Endothelial cell of umbilical vein (primary cell): ENCODE results near the gene GALNT2. TPM values are rescaled to one million over a fixed set of nuclear protein-coding genes. Genes with fewer than 3 reads are reported as not detected.

Experiments used
- BruUV-seq: library from RNA; stranded (reverse); fragments of 400-500 nt; replicated peaks from 2 replicates; lab custom pipeline; 2021; lab: Mats Ljungman, UMichigan
- CTCF ChIA-PET: fragments of 300-600, 350-600 bp; sonication (Branson Sonifier 250); formaldehyde crosslinking; loops from one replicate; lab custom pipeline; 2021; ENCODE audit warnings: antibody characterized with exemption, inconsistent platforms; lab: Charles Lee
- POLR2A ChIA-PET: fragments of 300-600, 350-600 bp; sonication (Branson Sonifier 250); formaldehyde crosslinking; loops from one replicate; lab custom pipeline; 2021; ENCODE audit warnings: antibody characterized with exemption, inconsistent platforms; lab: Charles Lee
- DNase-seq: peaks from one replicate; pipeline ENCODE4 v3.0.0-alpha.2; 2011; ENCODE audit warnings: low read depth, low spot score
- FAIRE-seq: peaks from 2 replicates; lab custom pipeline; 2011; peaks lifted over from hg19 to GRCh38; lab: Jason Lieb, UNC
- H2AFZ ChIP-seq: 2 replicates; pipeline ENCODE4 v1.6.0; 2012; ENCODE audit warnings: low read depth, low read length, control low read depth, inconsistent platforms
- H3K27ac ChIP-seq: 2 replicates; pipeline ENCODE4 v1.5.1; 2011; ENCODE audit warnings: low read depth, mild to moderate bottlenecking, control low read depth, low read length, moderate library complexity; ENCODE audit not compliant: insufficient read depth
- H3K27me3 ChIP-seq, 2 experiments: 2 replicates each; pipeline versions ENCODE4 v1.6.0 to v1.6.1; 2011; ENCODE audit warnings: low read length in 2 of 2, mixed read lengths in 1 of 2; ENCODE audit not compliant: control insufficient read depth in 2 of 2, insufficient read depth in 2 of 2
- H3K36me3 ChIP-seq, 2 experiments: 2 replicates in 1 of 2; 3 replicates in 1 of 2; pipeline ENCODE4 v1.5.1; 2011; ENCODE audit warnings: low read length in 2 of 2, mild to moderate bottlenecking in 1 of 2, moderate library complexity in 1 of 2; ENCODE audit not compliant: control insufficient read depth in 2 of 2, insufficient read depth in 2 of 2; ENCODE audit errors: extremely low read depth in 1 of 2
- H3K4me1 ChIP-seq: 3 replicates; pipeline ENCODE4 v1.5.1; 2011; ENCODE audit warnings: mild to moderate bottlenecking, low read length; ENCODE audit not compliant: control insufficient read depth, insufficient read depth; ENCODE audit errors: extremely low read depth
- H3K4me2 ChIP-seq: 2 replicates; pipeline ENCODE4 v1.6.1; 2011; ENCODE audit warnings: low read length, control low read depth, mixed read lengths; ENCODE audit not compliant: insufficient read depth
- H3K4me3 ChIP-seq, 3 experiments: fragments of 200-600 bp in 1 of 3; sonication (generic), shearing (Covaris generic) in 1 of 3; replicated peaks in 1 of 3; 2 replicates each; pipeline ENCODE4 v1.5.1; 2011 to 2016; ENCODE audit warnings: control low read depth in 3 of 3, low read length in 3 of 3, mild to moderate bottlenecking in 2 of 3, inconsistent platforms in 1 of 3, low read depth in 1 of 3, moderate library complexity in 1 of 3; ENCODE audit not compliant: insufficient read depth in 1 of 3
- H3K79me2 ChIP-seq: 2 replicates; pipeline ENCODE4 v1.6.0; 2012; ENCODE audit warnings: low read length, inconsistent platforms; ENCODE audit not compliant: control insufficient read depth, insufficient read depth
- H3K9ac ChIP-seq: replicated peaks from 2 replicates; pipeline ENCODE3; 2011; ENCODE audit warnings: low read length, control low read depth; ENCODE audit not compliant: insufficient read depth; ENCODE audit errors: extremely low read depth
- H3K9me1 ChIP-seq: replicated peaks from 3 replicates; pipeline ENCODE4 v1.6.0; 2011; ENCODE audit warnings: mild to moderate bottlenecking, low read length; ENCODE audit not compliant: control insufficient read depth, insufficient read depth; ENCODE audit errors: extremely low read depth
- H3K9me3 ChIP-seq: replicated peaks from 2 replicates; pipeline ENCODE4 v1.5.1; 2012; ENCODE audit warnings: low read length, inconsistent platforms; ENCODE audit not compliant: control insufficient read depth, insufficient read depth
- H4K20me1 ChIP-seq: replicated peaks from 2 replicates; pipeline ENCODE3; 2011; ENCODE audit warnings: mild to moderate bottlenecking, low read length; ENCODE audit not compliant: control insufficient read depth, insufficient read depth; ENCODE audit errors: extremely low read depth
- EZH2 ChIP-seq: IDR thresholded peaks from 2 replicates; pipeline ENCODE4 v1.6.1; 2012; ENCODE audit warnings: borderline replicate concordance, low read depth, mild to moderate bottlenecking, moderate library complexity, low read length, inconsistent platforms; ENCODE audit not compliant: severe bottlenecking
- FOS ChIP-seq: IDR thresholded peaks from 2 replicates; pipeline ENCODE4 v1.6.1; 2011; ENCODE audit warnings: mild to moderate bottlenecking, low read length, moderate library complexity, borderline replicate concordance; ENCODE audit not compliant: insufficient read depth
- GATA2 ChIP-seq: IDR thresholded peaks from 2 replicates; pipeline ENCODE4 v1.7.0; 2011; ENCODE audit warnings: low read depth, mild to moderate bottlenecking, moderate library complexity, mixed read lengths, low read length; ENCODE audit not compliant: insufficient read length, insufficient read depth
- JUN ChIP-seq: IDR thresholded peaks from 2 replicates; pipeline ENCODE4 v1.6.1; 2011; ENCODE audit warnings: borderline replicate concordance, low read depth; ENCODE audit not compliant: insufficient read length, insufficient read depth
- MYC ChIP-seq: IDR thresholded peaks from one replicate; pipeline ENCODE4 v1.6.1; 2011; ENCODE audit warnings: mild to moderate bottlenecking, low read depth, low read length
- POLR2A ChIP-seq: IDR thresholded peaks from 2 replicates; pipeline ENCODE4 v1.6.1; 2012; ENCODE audit warnings: low read depth, mild to moderate bottlenecking, control low read depth, low read length
- POLR2AphosphoS5 ChIP-seq: IDR thresholded peaks from 2 replicates; pipeline ENCODE4 v1.6.1; 2012; ENCODE audit warnings: low read depth, mild to moderate bottlenecking, control low read depth, low read length, moderate library complexity; ENCODE audit not compliant: insufficient read depth
- dilution Hi-C: fragments of 300-500 bp; cut with MboI; formaldehyde crosslinking; loops from one replicate; pipeline ENCODE4 v1.15.0; 2019; ENCODE audit warnings: low sequenced_read_pairs; ENCODE audit not compliant: extremely low pct_ligation_motif_present
- intact Hi-C: fragments of 100-400 bp; cut with micrococcal nuclease; formaldehyde crosslinking; loops from one replicate; pipeline ENCODE4 v1.10.0; 2022
- polyA plus RNA-seq, 4 experiments: library from polyadenylated mRNA; depleted of rRNA in 3 of 4; stranded (reverse) in 3 of 4; unstranded in 1 of 4; fragments of >200 nt; gene quantifications; 2 replicates each; pipeline versions ENCODE4 v1.2.1 to v1.2.3, GENCODE V29; 2011 to 2012; ENCODE audit warnings: missing spikeins in 1 of 4
- total RNA-seq: library from RNA; stranded (reverse); gene quantifications from 2 replicates; pipeline ENCODE4 v1.2.3, GENCODE V29; 2021
- TF ChIP-seq, protein P1 (sequence below), 2 donors: IDR thresholded peaks; 1 replicate in 1 of 2; 2 replicates in 1 of 2; pipeline ENCODE4 v1.5.1; 2011; ENCODE audit warnings: low read length in 2 of 2, mild to moderate bottlenecking in 2 of 2, moderate library complexity in 2 of 2, control low read depth in 1 of 2, inconsistent platforms in 1 of 2, low read depth in 1 of 2; ENCODE audit not compliant: insufficient read depth in 1 of 2; ENCODE audit errors: extremely low read depth in 1 of 2
- TF ChIP-seq, protein P2 (sequence below): IDR thresholded peaks from 2 replicates; pipeline ENCODE4 v1.6.1; 2011; ENCODE audit not compliant: insufficient read depth, insufficient read length

Gene GALNT2
- total and polyA plus RNA-seq, 2 donors (not counting 3 experiments of a cell fraction or from before 2014, with no cell fraction given), result 56.3 to 77.5 TPM

DNA sequence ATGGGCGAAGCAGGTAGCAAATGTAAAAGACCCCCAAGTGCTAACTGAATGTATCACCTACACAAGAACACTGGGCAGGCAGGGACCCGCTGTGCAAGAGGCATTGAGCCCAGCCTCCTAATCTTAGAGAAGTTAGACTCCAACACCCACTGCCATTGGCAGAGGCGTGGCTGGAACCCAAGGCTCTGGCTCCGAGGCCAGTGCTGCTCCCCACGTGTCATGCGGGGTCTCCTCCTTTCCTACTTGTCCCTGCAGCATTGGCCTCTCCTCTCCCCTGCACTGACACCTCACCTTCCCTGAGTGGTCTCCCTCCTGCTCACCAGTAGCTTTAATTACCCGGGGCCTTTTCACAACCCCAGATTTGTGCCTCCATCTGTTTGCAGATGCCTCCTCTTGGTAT, 107.0 kb downstream of the GALNT2 start:
- Histone ChIP-seq H3K27ac (no peak overlapping the region), H3K27me3 (no peaks in the 10 kb centered on the region), H2AFZ (no peak overlapping the region), H3K36me3 (no peaks in the 10 kb centered on the region), H3K4me3 (no peak overlapping the region), H3K9me1 (no peaks in the 10 kb centered on the region), H3K79me2 (peaks cover 3% of the 10 kb centered on the region), H3K9ac (no peak overlapping the region), H3K4me1 (no peaks in the 10 kb centered on the region), H3K4me2 (no peak overlapping the region), H3K9me3 (no peaks in the 10 kb centered on the region), H4K20me1 (no peaks in the 10 kb centered on the region)
- DNase-seq, result no peak
- CTCF ChIA-PET, result no interaction called here
- intact Hi-C loops (no loop called here), dilution Hi-C loops (no loop called here)
- no TSS peak for BruUV-seq
- no peak for TF ChIP-seq JUN
- TF ChIP-seq POLR2AphosphoS5, result no peak
- TF ChIP-seq, protein P1, sequence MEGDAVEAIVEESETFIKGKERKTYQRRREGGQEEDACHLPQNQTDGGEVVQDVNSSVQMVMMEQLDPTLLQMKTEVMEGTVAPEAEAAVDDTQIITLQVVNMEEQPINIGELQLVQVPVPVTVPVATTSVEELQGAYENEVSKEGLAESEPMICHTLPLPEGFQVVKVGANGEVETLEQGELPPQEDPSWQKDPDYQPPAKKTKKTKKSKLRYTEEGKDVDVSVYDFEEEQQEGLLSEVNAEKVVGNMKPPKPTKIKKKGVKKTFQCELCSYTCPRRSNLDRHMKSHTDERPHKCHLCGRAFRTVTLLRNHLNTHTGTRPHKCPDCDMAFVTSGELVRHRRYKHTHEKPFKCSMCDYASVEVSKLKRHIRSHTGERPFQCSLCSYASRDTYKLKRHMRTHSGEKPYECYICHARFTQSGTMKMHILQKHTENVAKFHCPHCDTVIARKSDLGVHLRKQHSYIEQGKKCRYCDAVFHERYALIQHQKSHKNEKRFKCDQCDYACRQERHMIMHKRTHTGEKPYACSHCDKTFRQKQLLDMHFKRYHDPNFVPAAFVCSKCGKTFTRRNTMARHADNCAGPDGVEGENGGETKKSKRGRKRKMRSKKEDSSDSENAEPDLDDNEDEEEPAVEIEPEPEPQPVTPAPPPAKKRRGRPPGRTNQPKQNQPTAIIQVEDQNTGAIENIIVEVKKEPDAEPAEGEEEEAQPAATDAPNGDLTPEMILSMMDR (IDR thresholded peaks at IDR 0.05; ENCODE audit: extremely low read depth in 1 of 2, insufficient read depth in 1 of 2, low read depth in 1 of 2, low read length in 2 of 2), result no peak
- no peak for TF ChIP-seq MYC
- TF ChIP-seq, protein P2, sequence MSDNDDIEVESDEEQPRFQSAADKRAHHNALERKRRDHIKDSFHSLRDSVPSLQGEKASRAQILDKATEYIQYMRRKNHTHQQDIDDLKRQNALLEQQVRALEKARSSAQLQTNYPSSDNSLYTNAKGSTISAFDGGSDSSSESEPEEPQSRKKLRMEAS, result no peak
- no peak for TF ChIP-seq EZH2
- no peak for TF ChIP-seq FOS
- no peak for TF ChIP-seq GATA2
- no peak for TF ChIP-seq POLR2A
- POLR2A ChIA-PET, result no interaction called here
- FAIRE-seq, result no peak
